ENCODE results near the gene GOLPH3L. TPM values are rescaled to one million over a fixed set of nuclear protein-coding genes. Genes with fewer than 3 reads are reported as not detected.

GOLPH3L gene
- total and polyA plus RNA-seq, 2 of the 13 experiments (the other 11 are each of a cell fraction or from before 2014, with no cell fraction given), result 8.2 to 12.8 TPM

DNA sequence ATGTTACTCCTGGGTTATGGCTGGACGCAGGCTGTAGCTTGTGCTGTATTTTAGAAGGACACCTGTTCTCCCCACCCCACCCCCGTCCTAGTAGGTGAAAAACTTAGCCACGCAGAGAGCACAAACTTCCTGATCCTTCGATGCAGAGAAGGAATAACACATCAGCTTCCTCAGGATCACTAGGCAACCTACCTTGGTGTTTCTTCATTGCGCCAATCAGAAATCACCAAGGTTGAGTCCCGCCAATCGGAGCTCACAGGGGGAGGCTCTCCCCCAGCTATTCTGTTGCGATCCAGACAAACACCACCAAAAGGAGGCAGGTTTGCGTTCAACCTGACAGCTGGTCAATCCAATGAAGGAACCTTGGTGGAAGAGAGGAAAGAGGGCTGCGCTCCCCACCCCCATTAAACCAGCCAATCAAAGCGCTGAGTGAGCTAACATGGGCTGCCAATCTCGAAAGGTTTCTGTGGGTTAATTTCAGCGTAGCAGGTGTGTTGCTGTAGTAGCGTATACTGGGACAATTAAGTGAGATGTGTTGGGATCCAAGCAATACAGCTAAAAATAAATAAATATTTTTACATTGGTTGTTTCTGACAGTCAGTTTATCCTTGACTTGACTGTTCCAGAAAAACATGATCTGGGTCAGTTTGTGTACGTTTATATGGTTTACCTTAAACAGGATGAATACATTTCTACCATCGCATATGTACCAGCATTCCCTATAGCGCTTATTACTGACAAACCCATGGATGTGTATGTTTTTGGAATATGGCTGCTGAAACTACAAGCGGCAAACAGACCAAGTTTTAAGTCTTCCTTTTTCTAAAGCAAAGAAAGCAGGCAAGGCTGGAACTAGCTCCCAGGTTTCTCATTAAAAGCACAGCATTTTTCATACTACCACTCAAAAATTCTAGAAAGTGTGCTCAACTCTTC is at the start of gene GOLPH3L (continued):
- TF ChIP-seq, protein P1, sequence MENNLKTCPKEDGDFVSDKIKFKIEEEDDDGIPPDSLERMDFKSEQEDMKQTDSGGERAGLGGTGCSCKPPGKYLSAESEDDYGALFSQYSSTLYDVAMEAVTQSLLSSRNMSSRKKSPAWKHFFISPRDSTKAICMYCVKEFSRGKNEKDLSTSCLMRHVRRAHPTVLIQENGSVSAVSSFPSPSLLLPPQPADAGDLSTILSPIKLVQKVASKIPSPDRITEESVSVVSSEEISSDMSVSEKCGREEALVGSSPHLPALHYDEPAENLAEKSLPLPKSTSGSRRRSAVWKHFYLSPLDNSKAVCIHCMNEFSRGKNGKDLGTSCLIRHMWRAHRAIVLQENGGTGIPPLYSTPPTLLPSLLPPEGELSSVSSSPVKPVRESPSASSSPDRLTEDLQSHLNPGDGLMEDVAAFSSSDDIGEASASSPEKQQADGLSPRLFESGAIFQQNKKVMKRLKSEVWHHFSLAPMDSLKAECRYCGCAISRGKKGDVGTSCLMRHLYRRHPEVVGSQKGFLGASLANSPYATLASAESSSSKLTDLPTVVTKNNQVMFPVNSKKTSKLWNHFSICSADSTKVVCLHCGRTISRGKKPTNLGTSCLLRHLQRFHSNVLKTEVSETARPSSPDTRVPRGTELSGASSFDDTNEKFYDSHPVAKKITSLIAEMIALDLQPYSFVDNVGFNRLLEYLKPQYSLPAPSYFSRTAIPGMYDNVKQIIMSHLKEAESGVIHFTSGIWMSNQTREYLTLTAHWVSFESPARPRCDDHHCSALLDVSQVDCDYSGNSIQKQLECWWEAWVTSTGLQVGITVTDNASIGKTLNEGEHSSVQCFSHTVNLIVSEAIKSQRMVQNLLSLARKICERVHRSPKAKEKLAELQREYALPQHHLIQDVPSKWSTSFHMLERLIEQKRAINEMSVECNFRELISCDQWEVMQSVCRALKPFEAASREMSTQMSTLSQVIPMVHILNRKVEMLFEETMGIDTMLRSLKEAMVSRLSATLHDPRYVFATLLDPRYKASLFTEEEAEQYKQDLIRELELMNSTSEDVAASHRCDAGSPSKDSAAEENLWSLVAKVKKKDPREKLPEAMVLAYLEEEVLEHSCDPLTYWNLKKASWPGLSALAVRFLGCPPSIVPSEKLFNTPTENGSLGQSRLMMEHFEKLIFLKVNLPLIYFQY (CRISPR knock-in tag; IDR thresholded peaks at IDR 0.05; ENCODE audit: borderline replicate concordance), result 0 out of 2 replicates have a peak, but pooled peaks have one; percentile 18
- TF ChIP-seq NFYB (CRISPR knock-in tag; IDR thresholded peaks at IDR 0.05) (peak; percentile 99), RBFOX2 (IDR thresholded peaks at IDR 0.05; ENCODE audit: low read depth, low read length) (0 out of 2 replicates have a peak, but pooled peaks have one; percentile 31), KAT8 (CRISPR knock-in tag; IDR thresholded peaks at IDR 0.05) (peak; percentile 90), NCOA1 (CRISPR knock-in tag; IDR thresholded peaks at IDR 0.05) (no peak), DMAP1 (CRISPR knock-in tag; IDR thresholded peaks at IDR 0.05) (peak; percentile 56; the same call in 1 of the 2 replicates), IRX3 (CRISPR knock-in tag; IDR thresholded peaks at IDR 0.05; ENCODE audit: borderline replicate concordance, low read depth) (no peak), SP140L (CRISPR knock-in tag; IDR thresholded peaks at IDR 0.05; ENCODE audit: borderline replicate concordance) (0 out of 2 replicates have a peak, but pooled peaks have one; percentile 30), CHD4 (IDR thresholded peaks at IDR 0.05; ENCODE audit: borderline replicate concordance, low read length) (no peak), HOXA3 (CRISPR knock-in tag; IDR thresholded peaks at IDR 0.05) (peak; percentile 58), ZFX (CRISPR knock-in tag; IDR thresholded peaks at IDR 0.05; ENCODE audit: low read depth) (peak; percentile 29; the same call in 1 of the 2 replicates), SIN3B (IDR thresholded peaks at IDR 0.05; ENCODE audit: low read length) (0 out of 2 replicates have a peak, but pooled peaks have one; percentile 30)
- TF ChIP-seq, protein P2, sequence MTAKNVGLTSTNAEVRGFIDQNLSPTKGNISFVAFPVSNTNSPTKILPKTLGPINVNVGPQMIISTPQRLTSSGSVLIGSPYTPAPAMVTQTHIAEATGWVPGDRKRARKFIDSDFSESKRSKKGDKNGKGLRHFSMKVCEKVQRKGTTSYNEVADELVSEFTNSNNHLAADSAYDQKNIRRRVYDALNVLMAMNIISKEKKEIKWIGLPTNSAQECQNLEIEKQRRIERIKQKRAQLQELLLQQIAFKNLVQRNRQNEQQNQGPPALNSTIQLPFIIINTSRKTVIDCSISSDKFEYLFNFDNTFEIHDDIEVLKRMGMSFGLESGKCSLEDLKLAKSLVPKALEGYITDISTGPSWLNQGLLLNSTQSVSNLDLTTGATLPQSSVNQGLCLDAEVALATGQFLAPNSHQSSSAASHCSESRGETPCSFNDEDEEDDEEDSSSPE (CRISPR knock-in tag; IDR thresholded peaks at IDR 0.05), result 0 out of 2 replicates have a peak, but pooled peaks have one; percentile 10
- TF ChIP-seq, protein P3, sequence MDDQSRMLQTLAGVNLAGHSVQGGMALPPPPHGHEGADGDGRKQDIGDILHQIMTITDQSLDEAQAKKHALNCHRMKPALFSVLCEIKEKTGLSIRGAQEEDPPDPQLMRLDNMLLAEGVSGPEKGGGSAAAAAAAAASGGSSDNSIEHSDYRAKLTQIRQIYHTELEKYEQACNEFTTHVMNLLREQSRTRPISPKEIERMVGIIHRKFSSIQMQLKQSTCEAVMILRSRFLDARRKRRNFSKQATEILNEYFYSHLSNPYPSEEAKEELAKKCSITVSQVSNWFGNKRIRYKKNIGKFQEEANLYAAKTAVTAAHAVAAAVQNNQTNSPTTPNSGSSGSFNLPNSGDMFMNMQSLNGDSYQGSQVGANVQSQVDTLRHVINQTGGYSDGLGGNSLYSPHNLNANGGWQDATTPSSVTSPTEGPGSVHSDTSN (CRISPR knock-in tag; IDR thresholded peaks at IDR 0.05; ENCODE audit: borderline replicate concordance), result peak; percentile 77; the same call in 1 of the 2 replicates
- TF ChIP-seq, protein P4, sequence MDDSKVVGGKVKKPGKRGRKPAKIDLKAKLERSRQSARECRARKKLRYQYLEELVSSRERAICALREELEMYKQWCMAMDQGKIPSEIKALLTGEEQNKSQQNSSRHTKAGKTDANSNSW (CRISPR knock-in tag; IDR thresholded peaks at IDR 0.05; ENCODE audit: borderline replicate concordance), result no peak
- TF ChIP-seq, protein P5, sequence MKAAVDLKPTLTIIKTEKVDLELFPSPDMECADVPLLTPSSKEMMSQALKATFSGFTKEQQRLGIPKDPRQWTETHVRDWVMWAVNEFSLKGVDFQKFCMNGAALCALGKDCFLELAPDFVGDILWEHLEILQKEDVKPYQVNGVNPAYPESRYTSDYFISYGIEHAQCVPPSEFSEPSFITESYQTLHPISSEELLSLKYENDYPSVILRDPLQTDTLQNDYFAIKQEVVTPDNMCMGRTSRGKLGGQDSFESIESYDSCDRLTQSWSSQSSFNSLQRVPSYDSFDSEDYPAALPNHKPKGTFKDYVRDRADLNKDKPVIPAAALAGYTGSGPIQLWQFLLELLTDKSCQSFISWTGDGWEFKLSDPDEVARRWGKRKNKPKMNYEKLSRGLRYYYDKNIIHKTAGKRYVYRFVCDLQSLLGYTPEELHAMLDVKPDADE (CRISPR knock-in tag; IDR thresholded peaks at IDR 0.05), result no peak
- TF ChIP-seq, protein P6, sequence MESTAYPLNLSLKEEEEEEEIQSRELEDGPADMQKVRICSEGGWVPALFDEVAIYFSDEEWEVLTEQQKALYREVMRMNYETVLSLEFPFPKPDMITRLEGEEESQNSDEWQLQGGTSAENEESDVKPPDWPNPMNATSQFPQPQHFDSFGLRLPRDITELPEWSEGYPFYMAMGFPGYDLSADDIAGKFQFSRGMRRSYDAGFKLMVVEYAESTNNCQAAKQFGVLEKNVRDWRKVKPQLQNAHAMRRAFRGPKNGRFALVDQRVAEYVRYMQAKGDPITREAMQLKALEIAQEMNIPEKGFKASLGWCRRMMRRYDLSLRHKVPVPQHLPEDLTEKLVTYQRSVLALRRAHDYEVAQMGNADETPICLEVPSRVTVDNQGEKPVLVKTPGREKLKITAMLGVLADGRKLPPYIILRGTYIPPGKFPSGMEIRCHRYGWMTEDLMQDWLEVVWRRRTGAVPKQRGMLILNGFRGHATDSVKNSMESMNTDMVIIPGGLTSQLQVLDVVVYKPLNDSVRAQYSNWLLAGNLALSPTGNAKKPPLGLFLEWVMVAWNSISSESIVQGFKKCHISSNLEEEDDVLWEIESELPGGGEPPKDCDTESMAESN (CRISPR knock-in tag; conservative IDR thresholded peaks at IDR 0.05), result 0 out of 2 replicates have a peak, but pooled peaks have one; percentile 40
